Caco-2 (cell line): Measurements from ENCODE around the gene FHOD1. TPM values are rescaled to one million over a fixed set of nuclear protein-coding genes. Genes with fewer than 3 reads are reported as not detected.

Experiments used
- BruUV-seq: library from RNA; stranded (reverse); fragments of 400-500 nt; replicated peaks from 2 replicates; lab custom pipeline; 2021; lab: Mats Ljungman, UMichigan
- CTCF ChIA-PET: fragments of 300-600 bp; sonication (Branson Sonifier 250); formaldehyde crosslinking; loops from one replicate; lab custom pipeline; 2022; ENCODE audit warnings: antibody characterized with exemption; lab: Charles Lee
- POLR2A ChIA-PET: fragments of 300-600 bp; sonication (Branson Sonifier 250); formaldehyde crosslinking; loops from one replicate; lab custom pipeline; 2022; ENCODE audit warnings: antibody characterized with exemption; lab: Charles Lee
- DNase-seq, 2 experiments: peaks; one replicate each; pipeline versions ENCODE4 v3.0.0 to v3.0.0-alpha.2; 2020 to 2022
- H3K27me3 ChIP-seq: replicated peaks from 2 replicates; pipeline ENCODE4 v1.6.0; 2011; ENCODE audit warnings: low read length; ENCODE audit not compliant: control insufficient read depth, insufficient read depth
- H3K36me3 ChIP-seq: 2 replicates; pipeline ENCODE4 v1.5.1; 2011; ENCODE audit warnings: low read length; ENCODE audit not compliant: control insufficient read depth, insufficient read depth
- H3K4me1 ChIP-seq: fragments of 250-450 bp; sonication (Bioruptor Pico); 2 replicates; pipeline ENCODE4 v1.5.1; 2020; ENCODE audit warnings: mild to moderate bottlenecking
- H3K4me3 ChIP-seq: 2 replicates; pipeline ENCODE4 v1.5.1; 2011; ENCODE audit warnings: low read depth, mild to moderate bottlenecking, control low read depth, low read length
- H3K9me3 ChIP-seq: fragments of 250-450 bp; sonication (Bioruptor Pico); 2 replicates; pipeline ENCODE4 v1.5.1; 2020; ENCODE audit warnings: mild to moderate bottlenecking, moderate library complexity
- H3K27ac Mint-ChIP-seq: one replicate; pipeline ENCODE4 v1.8.0; 2022; ENCODE audit warnings: mixed read lengths; ENCODE audit not compliant: unreplicated experiment
- H3K27me3 Mint-ChIP-seq: one replicate; pipeline ENCODE4 v1.8.0; 2022; ENCODE audit warnings: mixed read lengths; ENCODE audit not compliant: insufficient read depth, unreplicated experiment
- H3K36me3 Mint-ChIP-seq: one replicate; pipeline ENCODE4 v1.8.0; 2022; ENCODE audit warnings: mild to moderate bottlenecking, mixed read lengths; ENCODE audit not compliant: insufficient read depth, unreplicated experiment
- H3K4me1 Mint-ChIP-seq: one replicate; pipeline ENCODE4 v1.8.0; 2022; ENCODE audit warnings: low read depth, mixed read lengths; ENCODE audit not compliant: unreplicated experiment
- H3K4me3 Mint-ChIP-seq: one replicate; pipeline ENCODE4 v1.8.0; 2022; ENCODE audit warnings: mild to moderate bottlenecking, moderate library complexity, mixed read lengths; ENCODE audit not compliant: unreplicated experiment
- H3K9me3 Mint-ChIP-seq: one replicate; pipeline ENCODE4 v1.8.0; 2022; ENCODE audit warnings: mixed read lengths; ENCODE audit not compliant: unreplicated experiment
- intact Hi-C: fragments of 100-400 bp; cut with micrococcal nuclease; formaldehyde crosslinking; loops from one replicate; pipeline ENCODE4 v1.10.0; 2022; ENCODE audit not compliant: unreplicated experiment
- total RNA-seq: library from RNA; stranded (reverse); gene quantifications from 2 replicates; pipeline ENCODE4 v1.2.3, GENCODE V29; 2022
- TF ChIP-seq, protein P1 (sequence below), 2 experiments: fragments of 200-600 bp in 1 of 2; IDR thresholded peaks; 1 replicate in 1 of 2; 2 replicates in 1 of 2; pipeline versions ENCODE4 v1.5.1 to v1.8.0; 2011 to 2022; ENCODE audit warnings: antibody characterized with exemption in 1 of 2, control low read depth in 1 of 2, inconsistent platforms in 1 of 2, low read depth in 1 of 2, low read length in 1 of 2, mild to moderate bottlenecking in 1 of 2, moderate library complexity in 1 of 2; ENCODE audit not compliant: insufficient read depth in 1 of 2, severe bottlenecking in 1 of 2, unreplicated experiment in 1 of 2

FHOD1 gene
- total RNA-seq, 1 experiment from 2014 or later = 69.0 TPM

DNA sequence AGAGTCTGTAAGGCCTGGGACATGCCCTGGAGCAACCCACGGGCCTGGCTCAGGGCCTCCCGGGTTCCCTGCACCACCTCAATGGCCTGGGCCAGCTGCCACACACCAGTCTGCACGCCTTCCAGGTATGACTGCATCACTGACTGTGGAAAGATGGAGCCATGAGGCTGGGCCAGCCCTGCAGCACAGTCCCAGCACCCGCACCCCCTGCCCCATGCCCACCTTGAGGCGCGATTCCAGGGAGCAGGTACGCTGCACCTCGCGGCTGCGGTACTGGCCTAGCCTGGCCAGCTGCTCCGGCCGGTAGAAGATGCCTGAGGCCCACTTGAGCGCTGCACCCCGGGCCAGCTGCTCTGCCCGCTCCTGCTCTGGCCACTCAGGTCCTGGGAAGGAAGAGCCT lies 58.5 kb downstream of the FHOD1 start:
- CTCF ChIA-PET = no interaction called here
- Mint-ChIP-seq H3K4me3 (no peak overlapping the region), H3K27me3 (peaks cover 3% of the 10 kb centered on the region), H3K27ac (no peak overlapping the region), H3K36me3 (peaks cover 28% of the 10 kb centered on the region), H3K4me1 (peaks cover 16% of the 10 kb centered on the region), H3K9me3 (no peaks in the 10 kb centered on the region)
- POLR2A ChIA-PET = no interaction called here
- intact Hi-C loops = no loop called here
- no peaks in the 10 kb centered on the region for H3K36me3 ChIP-seq
- no TSS peak for BruUV-seq
- H3K27me3 ChIP-seq = no peaks in the 10 kb centered on the region
- TF ChIP-seq, protein P1, sequence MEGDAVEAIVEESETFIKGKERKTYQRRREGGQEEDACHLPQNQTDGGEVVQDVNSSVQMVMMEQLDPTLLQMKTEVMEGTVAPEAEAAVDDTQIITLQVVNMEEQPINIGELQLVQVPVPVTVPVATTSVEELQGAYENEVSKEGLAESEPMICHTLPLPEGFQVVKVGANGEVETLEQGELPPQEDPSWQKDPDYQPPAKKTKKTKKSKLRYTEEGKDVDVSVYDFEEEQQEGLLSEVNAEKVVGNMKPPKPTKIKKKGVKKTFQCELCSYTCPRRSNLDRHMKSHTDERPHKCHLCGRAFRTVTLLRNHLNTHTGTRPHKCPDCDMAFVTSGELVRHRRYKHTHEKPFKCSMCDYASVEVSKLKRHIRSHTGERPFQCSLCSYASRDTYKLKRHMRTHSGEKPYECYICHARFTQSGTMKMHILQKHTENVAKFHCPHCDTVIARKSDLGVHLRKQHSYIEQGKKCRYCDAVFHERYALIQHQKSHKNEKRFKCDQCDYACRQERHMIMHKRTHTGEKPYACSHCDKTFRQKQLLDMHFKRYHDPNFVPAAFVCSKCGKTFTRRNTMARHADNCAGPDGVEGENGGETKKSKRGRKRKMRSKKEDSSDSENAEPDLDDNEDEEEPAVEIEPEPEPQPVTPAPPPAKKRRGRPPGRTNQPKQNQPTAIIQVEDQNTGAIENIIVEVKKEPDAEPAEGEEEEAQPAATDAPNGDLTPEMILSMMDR (IDR thresholded peaks at IDR 0.05; ENCODE audit: insufficient read depth in 1 of 2, low read depth in 1 of 2, low read length in 1 of 2, severe bottlenecking in 1 of 2, unreplicated experiment in 1 of 2) = no peak
- H3K4me3 ChIP-seq = no peak overlapping the region
- peaks cover 38% of the 10 kb centered on the region for H3K4me1 ChIP-seq
- no peak for DNase-seq
- H3K9me3 ChIP-seq = no peaks in the 10 kb centered on the region

DNA sequence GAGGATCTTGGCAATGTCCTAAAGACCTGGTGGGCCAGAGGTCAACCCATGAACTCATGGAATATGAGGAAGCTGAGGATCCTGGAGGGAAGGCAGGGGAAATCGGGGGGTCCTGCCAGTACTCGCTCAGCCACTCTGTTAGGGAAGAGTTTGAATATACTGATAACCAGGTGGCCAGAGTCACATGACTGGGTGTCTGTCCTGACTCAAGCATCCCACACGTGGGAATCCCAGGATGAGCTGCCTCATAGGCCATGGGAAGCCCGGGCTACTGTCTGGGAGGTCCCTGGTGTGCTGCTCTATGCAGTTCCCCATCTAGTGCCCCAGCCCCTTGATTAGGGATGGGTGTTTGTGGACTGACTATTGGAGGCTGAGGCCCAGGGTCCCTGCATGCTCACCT lies 59.0 kb downstream of the FHOD1 start:
- Histone ChIP-seq H3K4me3 (no peak overlapping the region), H3K27me3 (no peaks in the 10 kb centered on the region), H3K36me3 (no peaks in the 10 kb centered on the region), H3K4me1 (peaks cover 38% of the 10 kb centered on the region), H3K9me3 (no peaks in the 10 kb centered on the region)
- POLR2A ChIA-PET = no interaction called here
- no TSS peak for BruUV-seq
- Mint-ChIP-seq H3K27ac (no peak overlapping the region), H3K36me3 (peaks cover 28% of the 10 kb centered on the region), H3K4me1 (peaks cover 16% of the 10 kb centered on the region), H3K4me3 (no peak overlapping the region), H3K27me3 (peaks cover 3% of the 10 kb centered on the region), H3K9me3 (no peaks in the 10 kb centered on the region)
- no peak for DNase-seq
- TF ChIP-seq, protein P1 (IDR thresholded peaks at IDR 0.05; ENCODE audit: insufficient read depth in 1 of 2, low read depth in 1 of 2, low read length in 1 of 2, severe bottlenecking in 1 of 2, unreplicated experiment in 1 of 2) = no peak
- intact Hi-C loops = no loop called here
- CTCF ChIA-PET = no interaction called here

DNA sequence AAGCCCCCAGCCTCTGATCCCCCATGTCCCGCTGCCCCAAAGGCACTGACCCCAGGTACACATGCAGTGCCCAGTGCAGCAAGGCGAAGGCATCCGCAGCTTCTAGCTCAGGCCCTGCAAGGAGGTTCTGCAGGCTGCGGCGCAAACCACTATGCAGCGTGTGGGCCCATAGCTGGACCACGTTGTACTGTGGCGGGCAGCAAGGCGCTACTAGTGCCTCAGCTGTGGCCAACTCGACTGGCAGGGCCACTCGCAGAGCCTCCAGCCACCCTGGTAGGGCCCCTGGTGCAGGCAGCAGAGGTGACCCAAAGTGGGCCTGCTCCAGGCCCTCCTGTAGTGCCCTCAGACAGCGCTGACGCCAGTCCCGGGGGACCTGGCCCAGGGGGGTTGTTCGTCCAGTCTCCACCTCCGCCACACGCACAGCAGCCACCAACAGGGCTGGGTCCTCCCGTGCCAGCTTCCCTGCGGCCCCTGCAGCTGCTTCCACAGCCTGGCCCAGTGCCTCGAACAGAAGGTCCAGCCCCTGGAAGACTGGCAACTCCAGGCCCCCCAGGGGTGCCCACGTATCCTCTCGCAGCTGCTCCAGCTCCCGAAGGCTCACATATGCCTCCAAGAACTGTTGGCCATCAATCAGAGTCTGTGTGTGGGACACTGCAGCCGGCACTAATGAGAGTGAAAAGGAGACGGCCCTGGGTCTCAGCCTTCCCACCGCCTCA lies 59.9 kb downstream of the FHOD1 start:
- ChIA-PET CTCF (interaction anchor here (0.5 to 0.6 kb wide), 2 partner anchors 17 to 230 kb away, joined by 3 to 4 read pairs; partner anchors contain the start of gene NOL3), POLR2A (no interaction called here)
- no TSS peak for BruUV-seq
- intact Hi-C loops = no loop called here
- Mint-ChIP-seq H3K4me3 (no peak overlapping the region), H3K4me1 (peaks cover 16% of the 10 kb centered on the region), H3K27me3 (peaks cover 3% of the 10 kb centered on the region), H3K27ac (no peak overlapping the region), H3K36me3 (peaks cover 20% of the 10 kb centered on the region), H3K9me3 (no peaks in the 10 kb centered on the region)
- TF ChIP-seq, protein P1 (IDR thresholded peaks at IDR 0.05; ENCODE audit: insufficient read depth in 1 of 2, low read depth in 1 of 2, low read length in 1 of 2, severe bottlenecking in 1 of 2, unreplicated experiment in 1 of 2) = no peak
- DNase-seq = no peak
- H3K4me1 ChIP-seq = peaks cover 47% of the 10 kb centered on the region
- H3K9me3 ChIP-seq = no peaks in the 10 kb centered on the region
- H3K27me3 ChIP-seq = no peaks in the 10 kb centered on the region
- H3K36me3 ChIP-seq = no peaks in the 10 kb centered on the region
- H3K4me3 ChIP-seq = no peak overlapping the region
